A549 (cell line): ENCODE measurements around the gene ARG2. TPM values are rescaled to one million over a fixed set of nuclear protein-coding genes. Genes with fewer than 3 reads are reported as not detected.
A peak's percentile ranks its signal among the peaks of the same experiment; 100 is the strongest.

Source experiments
- ATAC-seq, 2 experiments: fragments of 200-7000 bp in 1 of 2; fragments of >200 bp in 1 of 2; cut with Nextera tagmentation in 1 of 2; cut with Tn5 transposase in 1 of 2; 3 replicates each; pipeline versions ENCODE4 v1.8.0 to v1.9.1; 2018 to 2020; ENCODE audit warnings: mild to moderate bottlenecking in 1 of 2, moderate library complexity in 1 of 2
- CTCF ChIA-PET: fragments of 300-600 bp; sonication (Branson Sonifier 250); formaldehyde crosslinking; extraction: SDS; loops from one replicate; lab custom pipeline; 2021; ENCODE audit warnings: antibody characterized with exemption, inconsistent platforms; lab: Yijun Ruan, JAX
- POLR2A ChIA-PET: fragments of 350-600 bp; formaldehyde crosslinking; extraction: SDS; loops from one replicate; lab custom pipeline; 2021; ENCODE audit warnings: antibody characterized with exemption, inconsistent platforms; lab: Yijun Ruan, JAX
- DNase-seq, 2 experiments: peaks; one replicate each; pipeline versions ENCODE4 v3.0.0 to v3.0.0-alpha.2; 2011 to 2016; ENCODE audit warnings: low read depth in 1 of 2, low spot score in 1 of 2
- FAIRE-seq: peaks from 2 replicates; lab custom pipeline; 2011; peaks lifted over from hg19 to GRCh38; lab: Jason Lieb, UNC
- H3K27ac ChIP-seq, 2 experiments: fragments of >200 bp; sonication (Bioruptor Twin); formaldehyde crosslinking; 3 replicates each; pipeline ENCODE4 v1.5.1; 2016 to 2017
- H3K4me1 ChIP-seq: fragments of >200 bp; sonication (Bioruptor Twin); formaldehyde crosslinking; 3 replicates; pipeline ENCODE4 v1.6.1; 2016
- H3K4me2 ChIP-seq: fragments of >200 bp; sonication (Bioruptor Twin); formaldehyde crosslinking; 3 replicates; pipeline ENCODE4 v1.6.1; 2016
- H3K4me3 ChIP-seq: fragments of >200 bp; sonication (Bioruptor Twin); formaldehyde crosslinking; 3 replicates; pipeline ENCODE4 v1.5.1; 2016
- H3K9me3 ChIP-seq: fragments of >200 bp; sonication (Bioruptor Twin); formaldehyde crosslinking; 3 replicates; pipeline ENCODE4 v1.6.1; 2016
- BCL3 ChIP-seq: fragments of >200 bp; sonication (Bioruptor Twin); formaldehyde crosslinking; IDR thresholded peaks from 3 replicates; pipeline ENCODE4 v1.6.1; 2016
- BHLHE40 ChIP-seq: IDR thresholded peaks from 2 replicates; pipeline ENCODE4 v1.6.1; 2012; ENCODE audit warnings: low read depth, low read length, inconsistent platforms
- CBX8 ChIP-seq: fragments of 200-600 bp; sonication (generic); IDR thresholded peaks from 2 replicates; pipeline ENCODE4 v1.6.1; 2016
- CHD2 ChIP-seq: fragments of 150-350 bp; IDR thresholded peaks from 2 replicates; pipeline ENCODE4 v1.6.1; 2014; ENCODE audit warnings: low read length; ENCODE audit not compliant: partially characterized antibody
- EHF ChIP-seq: fragments of 250-450 bp; sonication (Bioruptor Pico); IDR thresholded peaks from 2 replicates; pipeline ENCODE4 v1.5.0; 2020; ENCODE audit warnings: mild to moderate bottlenecking
- EHMT2 ChIP-seq: fragments of 200-600 bp; sonication (generic); IDR thresholded peaks from 2 replicates; pipeline ENCODE4 v1.6.1; 2016; ENCODE audit warnings: antibody characterized with exemption, low read depth, mild to moderate bottlenecking, moderate library complexity
- ESRRA ChIP-seq: fragments of 150-350 bp; IDR thresholded peaks from 2 replicates; pipeline ENCODE4 v1.6.1; 2014; ENCODE audit warnings: mild to moderate bottlenecking, low read length, borderline replicate concordance
- FOSL2 ChIP-seq, 2 experiments: fragments of 450-650 bp in 1 of 2; fragments of >200 bp in 1 of 2; sonication (Bioruptor Twin) in 1 of 2; formaldehyde crosslinking; IDR thresholded peaks; 2 replicates each; pipeline versions ENCODE4 v1.5.0 to v1.6.1; 2016 to 2020; ENCODE audit warnings: mild to moderate bottlenecking in 1 of 2, moderate library complexity in 1 of 2
- HOXB5 ChIP-seq: fragments of 250-450 bp; sonication (Bioruptor Pico); IDR thresholded peaks from 2 replicates; pipeline ENCODE4 v1.5.0; 2020; ENCODE audit warnings: mild to moderate bottlenecking, moderate library complexity
- KDM1A ChIP-seq: fragments of 200-600 bp; sonication (generic); IDR thresholded peaks from 2 replicates; pipeline ENCODE4 v1.6.1; 2016; ENCODE audit warnings: low read depth, mild to moderate bottlenecking
- KDM5A ChIP-seq: fragments of 200-600 bp; sonication (generic); IDR thresholded peaks from 2 replicates; pipeline ENCODE4 v1.6.1; 2016; ENCODE audit warnings: antibody characterized with exemption, mild to moderate bottlenecking
- POLR2A ChIP-seq: IDR thresholded peaks from 2 replicates; pipeline ENCODE4 v1.6.1; 2012; ENCODE audit warnings: mild to moderate bottlenecking, low read length
- RCOR1 ChIP-seq: fragments of 150-350 bp; IDR thresholded peaks from 2 replicates; pipeline ENCODE4 v1.6.1; 2014; ENCODE audit warnings: antibody characterized with exemption, low read length, low read depth
- RFX5 ChIP-seq: fragments of 450-650 bp; IDR thresholded peaks from 2 replicates; pipeline ENCODE4 v1.7.1; 2014; ENCODE audit warnings: antibody characterized with exemption, mild to moderate bottlenecking, moderate library complexity
- RNF2 ChIP-seq: fragments of 200-600 bp; sonication (generic); IDR thresholded peaks from 2 replicates; pipeline ENCODE4 v1.6.1; 2016; ENCODE audit warnings: low read depth, mild to moderate bottlenecking, antibody characterized with exemption, moderate library complexity, borderline replicate concordance
- SREBF2 ChIP-seq: fragments of 450-650 bp; IDR thresholded peaks from 2 replicates; pipeline ENCODE4 v1.6.1; 2014; ENCODE audit warnings: mild to moderate bottlenecking, moderate library complexity
- ZC3H11A ChIP-seq: fragments of 450-650 bp; IDR thresholded peaks from 2 replicates; pipeline ENCODE4 v1.6.1; 2014; ENCODE audit warnings: antibody characterized with exemption, mild to moderate bottlenecking
- ZFP36 ChIP-seq: fragments of 450-650 bp; IDR thresholded peaks from 2 replicates; pipeline ENCODE4 v1.6.1; 2014; ENCODE audit warnings: borderline replicate concordance; ENCODE audit not compliant: partially characterized antibody
- WGBS: methylation state at CpG from one replicate; pipeline ENCODE4 v1.1.6; 2017; ENCODE audit errors: missing lambda C conversion rate; 5-methylcytosine and 5-hydroxymethylcytosine counted together
- polyA plus RNA-seq, 4 experiments: library from polyadenylated mRNA; depleted of rRNA in 3 of 4; stranded (reverse); fragments of >200 nt; fragmentation: RNase III in 1 of 4; extraction: RNeasy Plus Mini Kit Qiagen cat#74134 plus additional on column Dnase treatment in 1 of 4; gene quantifications; 2 replicates in 3 of 4; 3 replicates in 1 of 4; pipeline ENCODE4 v1.2.3, GENCODE V29; 2011 to 2017
- TF ChIP-seq, protein P1 (sequence below): fragments of 150-350 bp; IDR thresholded peaks from 2 replicates; pipeline ENCODE4 v1.6.1; 2014; ENCODE audit warnings: low read depth, mild to moderate bottlenecking, low read length
- TF ChIP-seq, protein P2 (sequence below): fragments of >200 bp; sonication (Bioruptor Twin); formaldehyde crosslinking; IDR thresholded peaks from 2 replicates; pipeline ENCODE4 v1.6.1; 2016

Gene ARG2
- polyA plus RNA-seq, 2 of the 4 experiments (the other 2 are of a cell fraction), result 1.8 to 2.5 TPM

GRCh38 chr14:67602076-67602475 is 17.6 kb upstream of the ARG2 start:
- FAIRE-seq, result no peak
- H3K4me3 ChIP-seq, result no peak overlapping the region
- no peak for DNase-seq
- peaks cover 11% of the 10 kb centered on the region; the same call in 2 of the 3 replicates for H3K4me1 ChIP-seq
- ATAC-seq, result no peak
- ChIA-PET CTCF (interaction anchor here (1.0 to 2.7 kb wide), 3 partner anchors 64 to 102 kb away, joined by 3 to 11 read pairs (median 7); no protein-coding TSS in a partner anchor), POLR2A (interaction anchor here (1.0 kb wide), 1 partner anchor 16 kb away, joined by 3 read pairs; no protein-coding TSS in a partner anchor)
- no peaks in the 10 kb centered on the region for H3K9me3 ChIP-seq
- WGBS, result 84% methylated on average over 7 of the region's 7 CpGs
- H3K4me2 ChIP-seq, result no peak overlapping the region
- TF ChIP-seq ESRRA, result no peak
- TF ChIP-seq KDM1A, result no peak
- TF ChIP-seq RCOR1, result no peak
- TF ChIP-seq CBX8, result no peak
- TF ChIP-seq EHF, result no peak
- no peak for TF ChIP-seq BCL3
- TF ChIP-seq, protein P1, sequence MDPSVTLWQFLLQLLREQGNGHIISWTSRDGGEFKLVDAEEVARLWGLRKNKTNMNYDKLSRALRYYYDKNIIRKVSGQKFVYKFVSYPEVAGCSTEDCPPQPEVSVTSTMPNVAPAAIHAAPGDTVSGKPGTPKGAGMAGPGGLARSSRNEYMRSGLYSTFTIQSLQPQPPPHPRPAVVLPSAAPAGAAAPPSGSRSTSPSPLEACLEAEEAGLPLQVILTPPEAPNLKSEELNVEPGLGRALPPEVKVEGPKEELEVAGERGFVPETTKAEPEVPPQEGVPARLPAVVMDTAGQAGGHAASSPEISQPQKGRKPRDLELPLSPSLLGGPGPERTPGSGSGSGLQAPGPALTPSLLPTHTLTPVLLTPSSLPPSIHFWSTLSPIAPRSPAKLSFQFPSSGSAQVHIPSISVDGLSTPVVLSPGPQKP, result no peak
- TF ChIP-seq BHLHE40, result no peak
- no peak for TF ChIP-seq SREBF2
- no peak for TF ChIP-seq KDM5A
- TF ChIP-seq RFX5, result no peak
- no peak overlapping the region for H3K27ac ChIP-seq

DNA sequence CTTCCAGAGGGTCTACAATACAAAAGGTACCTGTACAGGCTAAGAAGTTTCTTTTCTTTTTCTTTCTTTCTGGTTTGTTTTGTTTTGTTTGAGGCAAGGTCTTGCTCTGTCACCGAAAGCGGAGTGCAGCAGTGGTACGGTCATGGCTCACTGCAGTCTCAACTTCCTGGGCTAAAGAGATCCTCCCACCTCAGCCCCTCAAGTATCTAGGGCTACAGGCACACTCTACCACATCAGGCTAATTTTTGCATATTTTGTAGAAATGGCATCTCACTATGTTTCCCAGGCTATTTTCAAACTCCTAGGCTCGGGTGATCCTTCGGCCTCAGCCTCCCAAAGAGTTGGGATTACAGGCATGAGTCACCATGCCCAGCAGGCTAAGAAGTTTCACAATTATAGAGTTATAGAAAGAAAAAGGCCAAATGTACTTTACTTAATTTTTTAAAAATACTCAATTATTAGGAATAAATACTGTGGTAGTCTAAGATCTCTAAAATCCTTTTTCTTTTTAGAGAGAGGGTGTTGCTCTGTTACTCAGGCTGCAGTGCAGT is 16.6 kb upstream of the ARG2 start:
- 57% methylated on average over 5 of the region's 5 CpGs for WGBS
- no peak overlapping the region for H3K4me2 ChIP-seq
- TF ChIP-seq ZC3H11A (no peak), RCOR1 (no peak), FOSL2 (IDR thresholded peaks at IDR 0.05) (no peak), FOSL2 (CRISPR knock-in tag; IDR thresholded peaks at IDR 0.05) (0 out of 2 replicates have a peak, but pooled peaks have one; percentile 45)
- H3K4me3 ChIP-seq, result no peak overlapping the region
- H3K4me1 ChIP-seq, result peaks cover 11% of the 10 kb centered on the region; the same call in 2 of the 3 replicates
- FAIRE-seq, result no peak
- no peak for ATAC-seq
- H3K27ac ChIP-seq, result no peak overlapping the region
- no peaks in the 10 kb centered on the region for H3K9me3 ChIP-seq
- CTCF ChIA-PET, result interaction anchor here (1.0 to 2.1 kb wide), 3 partner anchors 18 to 101 kb away, joined by 3 to 10 read pairs (median 5); no protein-coding TSS in a partner anchor
- POLR2A ChIA-PET, result interaction anchor here (1.0 kb wide), 1 partner anchor 17 kb away, joined by 3 read pairs; no protein-coding TSS in a partner anchor
- DNase-seq, result no peak

GRCh38 chr14:67607646-67608045 is 12.1 kb upstream of the ARG2 start:
- Histone ChIP-seq H3K4me2 (no peak overlapping the region), H3K27ac (no peak overlapping the region), H3K4me3 (no peak overlapping the region), H3K9me3 (no peaks in the 10 kb centered on the region), H3K4me1 (no peaks in the 10 kb centered on the region)
- TF ChIP-seq CHD2 (no peak), EHMT2 (no peak), RFX5 (no peak), KDM5A (no peak), HOXB5 (CRISPR knock-in tag) (no peak), RNF2 (no peak), ZFP36 (no peak), POLR2A (no peak)
- TF ChIP-seq, protein P2, sequence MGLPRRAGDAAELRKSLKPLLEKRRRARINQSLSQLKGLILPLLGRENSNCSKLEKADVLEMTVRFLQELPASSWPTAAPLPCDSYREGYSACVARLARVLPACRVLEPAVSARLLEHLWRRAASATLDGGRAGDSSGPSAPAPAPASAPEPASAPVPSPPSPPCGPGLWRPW, result no peak
- CTCF ChIA-PET, result interaction anchor here (0.9 to 2.4 kb wide), 6 partner anchors 10 to 59 kb away, joined by 3 to 8 read pairs (median 4); partner anchors contain the start of gene ARG2
- POLR2A ChIA-PET, result no interaction called here
- no peak for FAIRE-seq
- ATAC-seq, result no peak
- DNase-seq, result no peak
- WGBS, result 86% methylated on average over 5 of the region's 5 CpGs
